Choroid plexus epithelial cell (primary cell): ENCODE measurements around the gene EPS15.
A peak's percentile ranks its signal among the peaks of the same experiment; 100 is the strongest.
"Not testable (repeated sequence)": the region's sequence is repeated elsewhere in the genome, so short reads cannot be mapped to it uniquely, and the experiment has no call there.

ENCODE experiments used
- DNase-seq: peaks from one replicate; pipeline ENCODE4 v3.0.0-alpha.2; 2010; ENCODE audit warnings: low read depth
- H3K4me3 ChIP-seq: 2 replicates; pipeline ENCODE4 v1.5.1; 2011; ENCODE audit warnings: low read depth, mild to moderate bottlenecking, control low read depth, low read length, moderate library complexity
- TF ChIP-seq, protein P1 (sequence below): conservative IDR thresholded peaks from 2 replicates; pipeline ENCODE4 v1.5.1; 2011; ENCODE audit warnings: low read depth, mild to moderate bottlenecking, control low read depth, inconsistent platforms, low read length, moderate library complexity

Gene EPS15

DNA sequence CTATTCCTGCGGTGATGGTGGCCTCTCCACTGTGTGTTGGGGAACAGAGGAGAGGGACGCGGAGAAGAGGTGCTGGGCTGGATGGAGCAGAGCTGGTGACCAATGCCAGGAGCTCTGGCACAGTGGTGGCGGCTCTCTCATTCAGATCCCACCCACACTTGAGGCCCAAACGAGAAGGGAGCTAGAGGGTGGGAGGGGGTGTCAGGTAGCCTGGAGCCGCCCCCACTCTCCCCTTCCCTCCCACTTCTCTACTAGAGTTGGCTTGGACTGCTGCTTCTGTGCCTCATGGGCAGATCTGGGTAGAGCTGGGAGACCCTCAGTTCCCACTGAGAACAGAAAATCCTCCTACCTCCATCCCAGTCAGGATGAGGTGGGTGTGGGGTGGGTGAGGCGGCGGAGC is 192.2 kb downstream of the EPS15 start:
- TF ChIP-seq, protein P1, sequence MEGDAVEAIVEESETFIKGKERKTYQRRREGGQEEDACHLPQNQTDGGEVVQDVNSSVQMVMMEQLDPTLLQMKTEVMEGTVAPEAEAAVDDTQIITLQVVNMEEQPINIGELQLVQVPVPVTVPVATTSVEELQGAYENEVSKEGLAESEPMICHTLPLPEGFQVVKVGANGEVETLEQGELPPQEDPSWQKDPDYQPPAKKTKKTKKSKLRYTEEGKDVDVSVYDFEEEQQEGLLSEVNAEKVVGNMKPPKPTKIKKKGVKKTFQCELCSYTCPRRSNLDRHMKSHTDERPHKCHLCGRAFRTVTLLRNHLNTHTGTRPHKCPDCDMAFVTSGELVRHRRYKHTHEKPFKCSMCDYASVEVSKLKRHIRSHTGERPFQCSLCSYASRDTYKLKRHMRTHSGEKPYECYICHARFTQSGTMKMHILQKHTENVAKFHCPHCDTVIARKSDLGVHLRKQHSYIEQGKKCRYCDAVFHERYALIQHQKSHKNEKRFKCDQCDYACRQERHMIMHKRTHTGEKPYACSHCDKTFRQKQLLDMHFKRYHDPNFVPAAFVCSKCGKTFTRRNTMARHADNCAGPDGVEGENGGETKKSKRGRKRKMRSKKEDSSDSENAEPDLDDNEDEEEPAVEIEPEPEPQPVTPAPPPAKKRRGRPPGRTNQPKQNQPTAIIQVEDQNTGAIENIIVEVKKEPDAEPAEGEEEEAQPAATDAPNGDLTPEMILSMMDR, result no peak
- no peak for DNase-seq
- no peak overlapping the region for H3K4me3 ChIP-seq

GRCh38 chr1:51325878-51326755 is 192.9 kb downstream of the EPS15 start:
- TF ChIP-seq, protein P1, result no peak
- no peak for DNase-seq
- H3K4me3 ChIP-seq, result no peak overlapping the region

DNA sequence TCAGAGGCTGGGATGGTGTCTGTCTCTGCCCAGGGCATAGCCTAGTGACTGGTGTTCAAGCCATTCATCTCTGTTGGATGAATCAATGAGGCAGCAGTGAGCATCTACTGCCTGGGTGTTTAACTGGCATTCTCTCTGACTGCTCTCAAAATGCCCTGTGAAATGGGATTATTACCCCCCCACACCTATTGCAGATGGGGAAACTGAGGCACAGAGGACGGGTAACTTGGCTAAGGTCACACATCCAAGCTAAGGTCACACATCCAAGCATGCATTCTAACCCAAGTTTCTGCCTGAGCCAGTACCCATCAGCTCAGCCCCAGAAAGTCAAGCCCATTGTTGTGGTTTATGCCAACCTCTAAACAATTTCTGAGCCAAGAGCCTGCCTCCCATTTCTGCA is 193.7 kb downstream of the EPS15 start:
- DNase-seq, result no peak
- TF ChIP-seq, protein P1, result no peak
- no peak overlapping the region for H3K4me3 ChIP-seq

DNA sequence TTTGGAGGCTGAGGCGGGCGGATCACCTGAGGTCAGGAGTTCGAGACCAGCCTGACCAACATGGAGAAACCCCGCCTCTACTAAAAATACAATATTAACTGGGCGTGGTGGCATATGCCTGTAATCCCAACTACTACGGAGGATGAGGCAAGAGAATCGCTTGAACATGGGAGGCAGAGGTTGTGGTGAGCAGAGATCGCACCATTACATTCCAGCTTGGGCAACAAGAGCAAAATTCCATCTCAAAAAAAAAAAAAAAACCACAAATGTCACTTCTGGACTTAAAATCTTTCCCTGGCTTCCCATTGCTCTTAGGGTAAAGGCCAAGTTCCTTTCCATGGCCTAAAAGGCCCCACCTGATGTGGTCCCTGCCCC is 194.1 kb downstream of the EPS15 start:
- H3K4me3 ChIP-seq, result not testable (repeated sequence)
- DNase-seq, result peak; percentile 16

- TF ChIP-seq, protein P1, result no peak
- no peak for DNase-seq
- no peak overlapping the region for H3K4me3 ChIP-seq
These were observed 194.6 kb downstream of the EPS15 start for GRCh38 chr1:51324251-51325010.

- TF ChIP-seq, protein P1, result no peak
- no peak overlapping the region for H3K4me3 ChIP-seq
- DNase-seq, result no peak
These were observed 195.3 kb downstream of the EPS15 start for GRCh38 chr1:51323778-51324177.

GRCh38 chr1:51322417-51323101 is 196.5 kb downstream of the EPS15 start:
- H3K4me3 ChIP-seq, result no peak overlapping the region
- TF ChIP-seq, protein P1, result no peak
- no peak for DNase-seq
